A549 treated with CpdA at 1 μM for 4 hours (cell line): ENCODE measurements around the gene MPST. TPM values are rescaled to one million over a fixed set of nuclear protein-coding genes. Genes with fewer than 3 reads are reported as not detected.

Source experiments
- total RNA-seq: library from RNA; stranded (reverse); fragments of 200-300 nt; extraction: Qiagen RNA extraction; gene quantifications from 5 replicates; pipeline ENCODE4 v1.2.3, GENCODE V29; 2022; ENCODE audit warnings: low read depth

MPST gene
- total RNA-seq: 36.7 to 74.6 TPM (median 65.0 TPM) in 5 replicates

DNA sequence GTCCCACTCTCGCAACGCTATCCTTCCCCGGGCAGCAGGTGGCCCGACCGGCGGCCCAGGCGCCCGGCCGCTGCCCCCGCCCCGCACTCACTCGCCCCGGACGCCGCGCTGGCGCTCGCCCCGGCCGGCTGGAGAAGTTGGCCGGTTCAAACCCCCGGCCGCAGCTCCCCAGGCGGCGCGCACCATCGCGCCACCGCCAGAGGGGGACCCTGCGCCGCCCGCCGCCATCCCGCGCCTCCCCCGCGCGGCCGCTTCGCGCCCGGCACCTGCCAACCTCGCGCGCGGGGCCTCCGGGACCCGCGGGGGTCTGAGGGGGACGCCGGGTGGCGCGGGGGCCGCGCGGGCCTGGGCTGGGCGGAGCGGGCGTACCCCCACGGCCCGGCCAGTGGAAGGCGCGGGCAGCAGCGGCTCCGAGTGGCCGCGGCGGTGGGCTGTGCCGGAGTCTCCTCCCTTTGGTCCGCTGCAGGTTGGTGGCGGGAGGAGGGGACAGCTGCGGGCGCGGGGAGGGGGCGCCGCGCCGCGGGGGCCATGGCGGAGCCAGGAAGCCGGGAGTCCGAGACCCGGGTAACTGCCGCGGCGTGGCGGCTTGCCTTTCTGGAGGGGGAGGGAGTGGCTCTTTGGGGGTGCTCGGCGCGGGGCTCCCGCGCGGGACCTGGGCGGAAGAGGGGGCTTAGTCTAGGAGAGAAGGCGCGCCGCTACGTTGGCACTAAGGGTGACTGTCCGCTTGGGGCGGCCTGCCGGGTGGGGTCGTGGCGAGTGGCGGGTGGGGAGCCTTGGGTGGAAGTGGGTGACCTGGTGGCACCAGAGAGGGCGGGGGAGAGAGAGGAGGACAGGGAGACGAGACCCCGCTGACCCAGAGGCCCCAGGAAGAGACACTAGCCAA, at the start of gene MPST, which contains the start of gene TST:
MPST (plus strand) TSS at position 434 of the 883 bp plus-strand sequence; CDS start at position 529, 95 bp downstream.
TST (minus strand) TSS at position 139 of the 883 bp plus-strand sequence. CDS start 715 bp downstream, outside the sequence.

DNA sequence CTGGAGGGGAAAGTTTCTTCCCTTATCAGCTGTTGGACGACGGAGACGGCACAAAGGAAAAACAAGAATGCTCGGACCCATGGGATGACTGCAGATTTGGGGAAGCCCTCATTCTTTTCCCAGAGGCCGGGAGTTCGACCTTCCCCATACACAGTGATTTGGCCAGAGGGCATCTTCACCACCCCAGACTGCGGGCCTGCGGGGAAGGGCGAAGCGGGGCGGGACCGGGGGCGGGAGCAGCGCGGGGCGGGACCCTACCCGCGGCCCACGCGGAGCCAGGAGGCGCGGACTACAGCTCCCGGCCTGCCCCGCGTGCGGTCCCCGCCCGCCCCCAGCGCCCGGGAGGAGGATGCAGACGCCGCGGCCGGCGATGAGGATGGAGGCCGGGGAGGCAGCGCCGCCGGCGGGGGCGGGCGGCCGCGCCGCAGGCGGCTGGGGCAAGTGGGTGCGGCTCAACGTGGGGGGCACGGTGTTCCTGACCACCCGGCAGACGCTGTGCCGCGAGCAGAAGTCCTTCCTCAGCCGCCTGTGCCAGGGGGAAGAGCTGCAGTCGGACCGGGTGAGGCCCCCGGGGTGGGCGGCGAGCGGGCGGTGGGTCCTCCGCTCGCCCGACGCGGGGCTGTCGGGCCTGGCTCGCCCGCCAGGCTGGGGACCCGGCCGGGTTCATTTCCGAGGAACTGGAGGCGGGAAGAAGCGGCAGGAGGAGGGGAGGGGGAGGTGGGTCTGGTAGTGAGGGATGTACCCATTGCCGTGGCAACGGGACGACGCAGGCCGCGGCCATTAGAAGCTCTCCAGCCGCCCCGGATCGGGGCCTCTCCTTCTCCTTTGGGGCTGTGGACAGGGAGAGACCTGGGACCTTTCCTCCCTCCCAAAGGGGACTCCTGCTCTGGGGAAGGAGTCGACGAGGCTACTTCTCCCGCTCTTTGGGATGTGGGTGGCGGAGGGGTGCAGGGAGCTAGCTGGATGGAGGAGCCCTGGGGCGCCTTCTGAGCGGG, 32.1 kb downstream of the MPST start, which contains the start of gene KCTD17:
KCTD17 (plus strand) TSS at position 352 of the 995 bp plus-strand sequence; CDS start at position 371, 19 bp downstream.

Other genes with a start within 250 kb of the MPST start
- gene IFT27, start 243.6 kb upstream of the MPST start, total RNA-seq: 13.9 to 25.6 TPM (median 24.1 TPM) in 5 replicates
- gene PVALB, start 202.7 kb upstream of the MPST start, total RNA-seq: not detected in 5 replicates
- gene NCF4, start 158.7 kb upstream of the MPST start, total RNA-seq: 0.05 TPM in 1 of 5 replicates, not detected in the others
- gene CSF2RB, start 106.1 kb upstream of the MPST start, total RNA-seq: not detected in 5 replicates
- 38.2 to 52.2 TPM (median 50.0 TPM) in 5 replicates for gene TST, start 295 bp upstream of the MPST start, total RNA-seq
- 16.2 to 26.3 TPM (median 22.8 TPM) in 5 replicates for gene KCTD17, start 32.0 kb downstream of the MPST start, total RNA-seq
- 0.12 TPM in 1 of 5 replicates, not detected in the others for gene TMPRSS6, start 90.0 kb downstream of the MPST start, total RNA-seq
- gene IL2RB, start 130.2 kb downstream of the MPST start, total RNA-seq: 0.06 to 0.48 TPM in 2 of 5 replicates, not detected in the others
- 7.9 to 13.0 TPM (median 11.2 TPM) in 5 replicates for gene C1QTNF6, start 168.5 kb downstream of the MPST start, total RNA-seq
- not detected in 5 replicates for gene SSTR3, start 192.7 kb downstream of the MPST start, total RNA-seq
- 0.11 to 0.27 TPM (median 0.25 TPM) in 4 of 5 replicates, not detected in the other for gene RAC2, start 224.5 kb downstream of the MPST start, total RNA-seq